ENCODE measurements around the gene ZNF830.

GRCh38 chr17:35006961-35007360 is 45.6 kb downstream of the ZNF830 start:
- TF ChIP-seq CTCF (conservative IDR thresholded peaks at IDR 0.05) (no peak), EZH2 (IDR thresholded peaks at IDR 0.05; ENCODE audit: low read depth) (no peak)
